CD4-positive, alpha-beta memory T cell (primary cell): ENCODE results near the gene ZFPL1. TPM values are rescaled to one million over a fixed set of nuclear protein-coding genes. Genes with fewer than 3 reads are reported as not detected.

Source experiments
- CTCF ChIA-PET: fragments of 350-600 bp; sonication (Branson Sonifier 250); formaldehyde crosslinking; loops from one replicate; lab custom pipeline; 2021; ENCODE audit warnings: inconsistent platforms; ENCODE audit not compliant: partially characterized antibody; lab: Charles Lee
- POLR2A ChIA-PET: fragments of 350-600 bp; sonication (Branson Sonifier 250); formaldehyde crosslinking; loops from one replicate; lab custom pipeline; 2021; ENCODE audit not compliant: partially characterized antibody; lab: Charles Lee
- DNase-seq, 5 donors: peaks; one replicate each; pipeline versions ENCODE4 v3.0.0 to v3.0.0-alpha.2; 2020 to 2022; ENCODE audit warnings: mixed read lengths in 1 of 5
- H3K27ac ChIP-seq: one replicate; pipeline ENCODE4 v1.7.0; 2013; ENCODE audit warnings: low read depth, low read length
- H3K27me3 ChIP-seq: 2 replicates; pipeline ENCODE4 v1.7.0; 2013; ENCODE audit warnings: mild to moderate bottlenecking, low read length, moderate library complexity; ENCODE audit not compliant: insufficient read depth
- H3K36me3 ChIP-seq: 2 replicates; pipeline ENCODE4 v1.7.0; 2013; ENCODE audit warnings: mild to moderate bottlenecking, low read length, moderate library complexity; ENCODE audit not compliant: insufficient read depth
- H3K4me1 ChIP-seq: 2 replicates; pipeline ENCODE4 v1.7.0; 2013; ENCODE audit warnings: mild to moderate bottlenecking, low read length, moderate library complexity; ENCODE audit not compliant: insufficient read depth
- H3K4me3 ChIP-seq, 2 donors: one replicate each; pipeline ENCODE4 v1.7.0; 2013; ENCODE audit warnings: low read length in 2 of 2, mild to moderate bottlenecking in 1 of 2
- H3K9me3 ChIP-seq, 2 donors: one replicate each; pipeline ENCODE4 v1.7.0; 2013; ENCODE audit warnings: low read length in 2 of 2, control low read depth in 1 of 2; ENCODE audit not compliant: control insufficient read depth in 1 of 2
- H3K27ac Mint-ChIP-seq, 7 donors: one replicate each; pipeline ENCODE4 v1.8.0; 2020 to 2021; ENCODE audit warnings: mixed read lengths in 7 of 7, mild to moderate bottlenecking in 6 of 7, inconsistent platforms in 3 of 7, moderate library complexity in 3 of 7
- H3K27me3 Mint-ChIP-seq, 2 donors: one replicate each; pipeline ENCODE4 v1.8.0; 2020 to 2021; ENCODE audit warnings: mixed read lengths in 2 of 2
- H3K36me3 Mint-ChIP-seq, 2 donors: one replicate each; pipeline ENCODE4 v1.8.0; 2020 to 2021; ENCODE audit warnings: mixed read lengths in 2 of 2, inconsistent platforms in 1 of 2, mild to moderate bottlenecking in 1 of 2
- H3K4me1 Mint-ChIP-seq, 4 donors: one replicate each; pipeline ENCODE4 v1.8.0; 2020 to 2021; ENCODE audit warnings: mixed read lengths in 4 of 4, mild to moderate bottlenecking in 1 of 4
- H3K4me3 Mint-ChIP-seq, 8 donors: one replicate each; pipeline ENCODE4 v1.8.0; 2020 to 2021; ENCODE audit warnings: mixed read lengths in 8 of 8, mild to moderate bottlenecking in 7 of 8, moderate library complexity in 6 of 8, inconsistent platforms in 3 of 8
- H3K9me3 Mint-ChIP-seq, 8 donors: one replicate each; pipeline ENCODE4 v1.8.0; 2020 to 2021; ENCODE audit warnings: mixed read lengths in 8 of 8, mild to moderate bottlenecking in 5 of 8, inconsistent platforms in 3 of 8, moderate library complexity in 1 of 8
- intact Hi-C: fragments of 100-400 bp; cut with micrococcal nuclease; formaldehyde crosslinking; loops from one replicate; pipeline ENCODE4 v1.15.1; 2023
- polyA plus RNA-seq, 2 donors: library from polyadenylated mRNA; unstranded; fragments of 300-500 nt; fragmentation: Illumina TruSeq; gene quantifications; one replicate each; pipeline ENCODE4 v1.2.3, GENCODE V29; 2021
- total RNA-seq, 2 experiments: library from RNA; stranded (reverse); gene quantifications; one replicate each; pipeline ENCODE4 v1.2.3, GENCODE V29; 2021

Gene ZFPL1
- total and polyA plus RNA-seq, 4 experiments from 2014 or later, result 28.7 to 51.9 (median 39.8) TPM

DNA sequence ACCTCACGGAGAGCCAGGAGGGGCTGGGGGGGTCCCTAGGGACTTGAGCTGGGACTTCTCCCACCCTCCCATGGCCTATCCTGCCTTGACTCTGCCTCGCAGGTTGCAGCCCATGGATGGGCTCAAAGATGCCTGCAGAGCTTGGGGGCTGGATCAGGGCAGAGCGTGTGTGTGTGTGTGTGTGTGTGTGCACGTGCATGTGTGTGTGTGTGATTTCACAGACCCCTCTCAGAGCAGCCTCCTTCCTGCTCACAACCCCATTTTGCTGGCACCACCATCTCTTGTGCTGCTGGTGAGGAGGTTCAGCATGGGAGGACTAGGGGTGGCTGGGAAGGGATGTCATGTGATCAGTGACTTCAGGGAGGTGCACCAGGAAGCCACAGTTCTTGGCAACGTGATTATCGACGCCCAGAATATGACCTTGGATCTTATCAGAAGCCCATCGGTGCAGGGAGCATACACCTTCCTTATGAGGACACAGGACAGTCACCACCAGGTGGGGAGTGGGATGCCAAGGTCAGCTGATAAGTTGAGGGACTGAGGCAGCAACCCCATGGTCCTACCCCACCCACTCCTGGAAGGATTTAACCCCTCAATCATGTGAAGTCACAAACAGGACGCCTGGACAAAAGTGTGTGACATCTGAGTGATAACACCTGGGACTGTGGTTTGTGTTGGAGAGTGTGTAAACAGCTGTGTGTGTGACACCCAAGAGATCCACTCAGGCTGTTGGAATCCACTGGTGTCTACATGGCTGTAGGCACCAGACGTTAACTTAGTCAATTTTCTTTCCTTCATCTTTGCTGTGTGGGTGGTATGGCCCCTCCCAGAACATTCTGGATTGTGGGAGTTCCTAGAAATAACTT is 23.8 kb upstream of the ZFPL1 start:
- intact Hi-C loops, result no loop called here
- Histone ChIP-seq H3K36me3 (no peaks in the 10 kb centered on the region), H3K27ac (no peak overlapping the region), H3K9me3 (no peaks in the 10 kb centered on the region), H3K4me1 (peaks cover 10% of the 10 kb centered on the region), H3K4me3 (no peak overlapping the region), H3K27me3 (no peaks in the 10 kb centered on the region)
- no peak overlapping the region for H3K27ac Mint-ChIP-seq
- peaks cover 0 to 3% of the 10 kb centered on the region in 2 donors for H3K27me3 Mint-ChIP-seq
- ChIA-PET POLR2A (no interaction called here), CTCF (interaction anchor here (1.1 kb wide), 2 partner anchors 47 to 255 kb away, joined by 3 read pairs; no protein-coding TSS in a partner anchor)
- peaks cover 0 to 2% (median 0%) of the 10 kb centered on the region in 4 donors for H3K4me1 Mint-ChIP-seq
- H3K9me3 Mint-ChIP-seq, result no peaks in the 10 kb centered on the region
- no peak for DNase-seq
- no peaks in the 10 kb centered on the region for H3K36me3 Mint-ChIP-seq
- H3K4me3 Mint-ChIP-seq, result no peak overlapping the region

DNA sequence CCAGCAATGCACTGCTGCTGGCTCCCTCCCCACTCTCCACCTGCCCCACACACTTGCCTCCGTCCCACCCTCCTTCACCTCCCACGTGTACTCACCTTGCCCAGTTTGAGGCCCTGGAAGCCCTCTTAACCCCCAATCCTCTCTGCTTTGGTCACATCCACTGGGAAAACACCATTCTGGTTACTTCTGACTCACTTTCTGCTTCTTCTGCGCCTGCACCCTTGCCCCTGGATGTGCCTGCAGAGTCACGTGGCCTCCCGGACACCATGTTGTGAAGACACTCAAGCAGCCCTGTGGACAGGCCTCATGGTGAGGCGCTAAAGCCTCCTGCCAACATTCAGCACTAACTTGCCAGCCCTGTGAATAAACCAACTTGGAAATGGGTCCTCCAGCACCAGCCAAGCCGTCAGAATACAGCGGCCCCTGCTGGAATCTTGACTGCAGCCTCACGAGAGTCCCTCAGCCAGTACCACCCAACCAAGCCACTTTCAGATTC is 23.1 kb upstream of the ZFPL1 start:
- no peaks in the 10 kb centered on the region for H3K36me3 ChIP-seq
- H3K9me3 ChIP-seq, result no peaks in the 10 kb centered on the region
- H3K27me3 ChIP-seq, result no peaks in the 10 kb centered on the region
- intact Hi-C loops, result no loop called here
- peaks cover 10% of the 10 kb centered on the region for H3K4me1 ChIP-seq
- no peaks in the 10 kb centered on the region for H3K4me1 Mint-ChIP-seq
- H3K36me3 Mint-ChIP-seq, result no peaks in the 10 kb centered on the region
- ChIA-PET POLR2A (no interaction called here), CTCF (interaction anchor here (0.7 kb wide), 1 partner anchor 50 kb away, joined by 3 read pairs; no protein-coding TSS in a partner anchor)
- no peak overlapping the region for H3K4me3 Mint-ChIP-seq
- H3K27ac ChIP-seq, result no peak overlapping the region
- no peak overlapping the region for H3K4me3 ChIP-seq
- no peak for DNase-seq
- H3K27ac Mint-ChIP-seq, result peak overlapping the region in 2 of 7 donors; percentile 35 to 75
- H3K9me3 Mint-ChIP-seq, result no peaks in the 10 kb centered on the region
- H3K27me3 Mint-ChIP-seq, result peaks cover 0 to 3% of the 10 kb centered on the region in 2 donors

DNA sequence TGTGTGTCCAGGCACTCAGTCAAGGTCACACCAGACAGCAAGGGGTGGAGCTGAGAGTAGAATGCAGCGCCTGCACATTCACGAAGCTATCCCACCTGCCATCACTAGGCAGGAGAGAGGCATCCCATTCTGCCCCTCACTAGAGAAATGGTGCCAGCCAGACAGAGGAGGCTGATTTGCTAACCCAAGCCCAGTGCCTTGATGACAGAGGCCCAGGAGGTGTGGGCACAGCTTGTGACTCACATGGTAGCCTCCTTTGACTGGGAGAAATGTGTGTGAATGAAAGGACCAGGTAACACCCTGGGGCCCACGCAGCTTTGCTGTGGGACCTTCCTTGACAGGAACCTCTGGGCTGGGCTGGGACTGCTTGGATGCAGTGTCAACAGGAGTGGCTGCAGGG is 20.5 kb upstream of the ZFPL1 start:
- intact Hi-C loops, result no loop called here
- no peaks in the 10 kb centered on the region for H3K9me3 ChIP-seq
- no peak overlapping the region for H3K27ac Mint-ChIP-seq
- H3K4me3 ChIP-seq, result no peak overlapping the region
- H3K4me3 Mint-ChIP-seq, result no peak overlapping the region
- peaks cover 10% of the 10 kb centered on the region for H3K4me1 ChIP-seq
- ChIA-PET POLR2A (no interaction called here), CTCF (no interaction called here)
- H3K27me3 ChIP-seq, result no peaks in the 10 kb centered on the region
- no peak for DNase-seq
- no peaks in the 10 kb centered on the region for H3K36me3 ChIP-seq
- no peaks in the 10 kb centered on the region for H3K36me3 Mint-ChIP-seq
- no peaks in the 10 kb centered on the region for H3K9me3 Mint-ChIP-seq
- peaks cover 0 to 3% of the 10 kb centered on the region in 2 donors for H3K27me3 Mint-ChIP-seq
- H3K4me1 Mint-ChIP-seq, result no peaks in the 10 kb centered on the region
- no peak overlapping the region for H3K27ac ChIP-seq

DNA sequence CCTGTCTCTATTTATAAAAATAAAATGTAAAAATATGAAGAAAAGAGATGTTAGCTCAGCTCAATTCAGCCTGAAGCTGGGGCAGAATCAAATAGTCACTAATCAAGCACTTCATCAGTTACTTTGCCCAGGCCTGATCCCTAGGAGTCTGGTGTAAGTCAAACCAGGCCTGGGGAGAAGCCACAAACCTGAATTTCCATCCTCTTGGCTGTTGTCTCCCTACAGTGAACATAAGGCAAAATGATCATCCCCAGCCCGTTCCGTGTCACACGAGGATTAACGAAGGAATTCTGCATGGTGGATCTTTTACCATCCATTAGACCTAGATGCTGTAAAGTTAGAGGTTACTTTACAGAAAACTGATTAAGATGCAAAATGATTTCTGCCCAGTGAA is 19.2 kb upstream of the ZFPL1 start:
- no peak overlapping the region for H3K4me3 Mint-ChIP-seq
- no peak overlapping the region for H3K4me3 ChIP-seq
- peaks cover 9% of the 10 kb centered on the region for H3K4me1 ChIP-seq
- no peaks in the 10 kb centered on the region for H3K36me3 Mint-ChIP-seq
- H3K27me3 Mint-ChIP-seq, result peaks cover 0 to 3% of the 10 kb centered on the region in 2 donors
- H3K27me3 ChIP-seq, result no peaks in the 10 kb centered on the region
- H3K4me1 Mint-ChIP-seq, result no peaks in the 10 kb centered on the region
- DNase-seq, result no peak
- ChIA-PET POLR2A (no interaction called here), CTCF (no interaction called here)
- no peak overlapping the region for H3K27ac Mint-ChIP-seq
- H3K9me3 ChIP-seq, result no peaks in the 10 kb centered on the region
- intact Hi-C loops, result no loop called here
- no peaks in the 10 kb centered on the region for H3K9me3 Mint-ChIP-seq
- H3K36me3 ChIP-seq, result no peaks in the 10 kb centered on the region
- H3K27ac ChIP-seq, result no peak overlapping the region

DNA sequence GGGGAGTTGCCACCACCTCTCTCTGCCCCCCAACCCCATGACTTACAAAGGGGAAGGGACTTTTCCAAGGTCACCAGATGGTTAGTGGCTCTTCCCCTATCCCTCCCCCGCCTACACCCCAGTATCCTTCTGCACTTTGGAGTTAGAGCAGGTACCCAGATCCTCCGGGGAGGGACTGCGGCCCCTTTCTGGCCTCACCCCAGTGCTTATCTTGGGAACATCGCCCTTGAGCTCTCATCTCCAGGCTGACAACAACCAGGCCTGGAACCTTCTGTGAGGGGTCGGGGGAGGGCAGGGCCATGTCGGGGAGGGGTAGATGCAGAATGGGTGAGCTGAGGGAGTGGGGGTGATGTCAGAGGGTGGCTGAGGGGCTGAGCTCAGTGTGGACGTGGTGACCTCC is 18.2 kb upstream of the ZFPL1 start:
- Histone ChIP-seq H3K27ac (no peak overlapping the region), H3K4me1 (no peaks in the 10 kb centered on the region), H3K9me3 (no peaks in the 10 kb centered on the region), H3K27me3 (no peaks in the 10 kb centered on the region), H3K36me3 (no peaks in the 10 kb centered on the region), H3K4me3 (no peak overlapping the region)
- H3K36me3 Mint-ChIP-seq, result no peaks in the 10 kb centered on the region
- no peaks in the 10 kb centered on the region for H3K27me3 Mint-ChIP-seq
- DNase-seq, result no peak
- no peak overlapping the region for H3K27ac Mint-ChIP-seq
- H3K4me1 Mint-ChIP-seq, result no peaks in the 10 kb centered on the region
- CTCF ChIA-PET, result no interaction called here
- no peak overlapping the region for H3K4me3 Mint-ChIP-seq
- intact Hi-C loops, result no loop called here
- H3K9me3 Mint-ChIP-seq, result no peaks in the 10 kb centered on the region
- POLR2A ChIA-PET, result no interaction called here

DNA sequence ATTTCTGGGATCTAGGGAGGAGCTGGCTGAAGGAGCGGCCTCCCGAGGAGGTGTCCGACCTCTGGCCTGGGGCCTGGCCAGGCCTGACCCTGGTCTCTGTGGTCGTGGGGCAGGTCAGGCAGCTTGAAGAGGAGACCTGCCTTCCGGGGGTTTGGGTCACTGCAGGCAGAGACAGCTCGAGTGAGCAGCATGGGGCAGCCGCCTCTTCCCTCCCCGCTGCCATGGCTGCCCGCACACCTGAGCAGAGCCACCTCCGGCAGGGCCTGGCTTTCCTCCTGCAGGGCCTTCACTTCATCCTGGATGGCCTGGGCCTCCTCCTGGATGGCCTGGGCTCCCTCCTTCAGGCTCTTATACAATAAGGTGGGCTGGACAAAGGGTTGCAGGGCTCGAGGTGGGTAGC is 17.7 kb upstream of the ZFPL1 start:
- no peaks in the 10 kb centered on the region for H3K4me1 Mint-ChIP-seq
- ChIA-PET CTCF (no interaction called here), POLR2A (no interaction called here)
- Histone ChIP-seq H3K9me3 (no peaks in the 10 kb centered on the region), H3K4me1 (no peaks in the 10 kb centered on the region), H3K27me3 (no peaks in the 10 kb centered on the region), H3K27ac (no peak overlapping the region), H3K36me3 (no peaks in the 10 kb centered on the region), H3K4me3 (no peak overlapping the region)
- no peaks in the 10 kb centered on the region for H3K9me3 Mint-ChIP-seq
- H3K36me3 Mint-ChIP-seq, result no peaks in the 10 kb centered on the region
- no peaks in the 10 kb centered on the region for H3K27me3 Mint-ChIP-seq
- no peak overlapping the region for H3K27ac Mint-ChIP-seq
- intact Hi-C loops, result no loop called here
- DNase-seq, result no peak
- no peak overlapping the region for H3K4me3 Mint-ChIP-seq

DNA sequence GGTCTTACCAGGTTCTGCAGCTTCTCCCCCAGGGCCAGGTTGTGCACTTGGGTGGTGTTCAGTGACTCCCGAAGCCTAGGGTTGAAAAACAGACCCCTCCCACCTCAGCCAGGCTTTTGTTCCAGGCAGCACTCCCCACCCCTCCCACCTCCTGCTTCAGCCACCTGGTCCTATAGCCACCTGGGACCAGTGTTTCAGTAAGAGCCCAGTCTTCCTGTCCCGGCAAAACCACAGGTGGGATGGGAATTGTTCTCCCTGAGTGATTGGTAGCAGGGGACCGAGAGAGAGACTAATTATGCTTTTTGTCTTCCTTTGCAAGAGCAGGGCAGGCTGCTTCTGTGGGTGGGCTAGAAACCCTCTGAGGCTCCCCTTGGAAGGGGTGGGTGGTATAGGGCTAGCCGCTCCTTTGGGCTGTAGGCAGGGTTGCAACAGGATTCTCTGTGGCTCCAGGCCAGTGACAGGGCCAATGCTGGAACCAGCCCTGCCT is 17.2 kb upstream of the ZFPL1 start:
- Mint-ChIP-seq H3K4me3 (no peak overlapping the region), H3K4me1 (no peaks in the 10 kb centered on the region), H3K36me3 (no peaks in the 10 kb centered on the region), H3K27ac (no peak overlapping the region), H3K9me3 (no peaks in the 10 kb centered on the region), H3K27me3 (no peaks in the 10 kb centered on the region)
- Histone ChIP-seq H3K27ac (no peak overlapping the region), H3K9me3 (no peaks in the 10 kb centered on the region), H3K4me3 (no peak overlapping the region), H3K4me1 (no peaks in the 10 kb centered on the region), H3K27me3 (no peaks in the 10 kb centered on the region), H3K36me3 (no peaks in the 10 kb centered on the region)
- intact Hi-C loops, result no loop called here
- no peak for DNase-seq
- CTCF ChIA-PET, result no interaction called here
- POLR2A ChIA-PET, result no interaction called here
